CD8-positive, alpha-beta memory T cell (primary cell): ENCODE measurements around the gene RIPPLY2. TPM values are rescaled to one million over a fixed set of nuclear protein-coding genes. Genes with fewer than 3 reads are reported as not detected.

Experiments
- CTCF ChIA-PET: fragments of 350-600 bp; sonication (Branson Sonifier 250); formaldehyde crosslinking; loops from one replicate; lab custom pipeline; 2021; ENCODE audit warnings: antibody characterized with exemption; lab: Charles Lee
- POLR2A ChIA-PET: fragments of 350-600 bp; sonication (Branson Sonifier 250); formaldehyde crosslinking; loops from one replicate; lab custom pipeline; 2021; ENCODE audit warnings: antibody characterized with exemption; lab: Charles Lee
- DNase-seq, 5 donors: peaks; one replicate each; pipeline versions ENCODE4 v3.0.0 to v3.0.0-alpha.2; 2020 to 2022; ENCODE audit warnings: mixed read lengths in 1 of 5
- H3K27ac ChIP-seq: one replicate; pipeline ENCODE4 v1.7.0; 2013; ENCODE audit warnings: low read depth, mild to moderate bottlenecking, low read length, moderate library complexity
- H3K27me3 ChIP-seq: 2 replicates; pipeline ENCODE4 v1.7.0; 2013; ENCODE audit warnings: low read length, mild to moderate bottlenecking; ENCODE audit not compliant: insufficient read depth, poor library complexity, severe bottlenecking
- H3K36me3 ChIP-seq: 2 replicates; pipeline ENCODE4 v1.7.0; 2013; ENCODE audit warnings: mild to moderate bottlenecking, low read length, moderate library complexity; ENCODE audit not compliant: insufficient read depth
- H3K4me1 ChIP-seq: 2 replicates; pipeline ENCODE4 v1.7.0; 2013; ENCODE audit warnings: mild to moderate bottlenecking, low read length, moderate library complexity; ENCODE audit not compliant: insufficient read depth
- H3K4me3 ChIP-seq: 2 replicates; pipeline ENCODE4 v1.7.0; 2013; ENCODE audit warnings: mild to moderate bottlenecking, low read length
- H3K9me3 ChIP-seq: 2 replicates; pipeline ENCODE4 v1.7.0; 2013; ENCODE audit warnings: mild to moderate bottlenecking, low read length
- H3K27ac Mint-ChIP-seq, 8 donors: one replicate each; pipeline ENCODE4 v1.8.0; 2020 to 2021; ENCODE audit warnings: mixed read lengths in 8 of 8, mild to moderate bottlenecking in 6 of 8, inconsistent platforms in 3 of 8, moderate library complexity in 3 of 8
- H3K27me3 Mint-ChIP-seq, 2 donors: one replicate each; pipeline ENCODE4 v1.8.0; 2020 to 2021; ENCODE audit warnings: mixed read lengths in 2 of 2, mild to moderate bottlenecking in 1 of 2, moderate library complexity in 1 of 2
- H3K36me3 Mint-ChIP-seq, 3 donors: one replicate each; pipeline ENCODE4 v1.8.0; 2020 to 2021; ENCODE audit warnings: mixed read lengths in 3 of 3, inconsistent platforms in 1 of 3, mild to moderate bottlenecking in 1 of 3
- H3K4me1 Mint-ChIP-seq, 3 donors: one replicate each; pipeline ENCODE4 v1.8.0; 2020 to 2021; ENCODE audit warnings: mixed read lengths in 3 of 3, inconsistent platforms in 1 of 3, mild to moderate bottlenecking in 1 of 3
- H3K4me3 Mint-ChIP-seq, 7 donors: one replicate each; pipeline ENCODE4 v1.8.0; 2020 to 2021; ENCODE audit warnings: mixed read lengths in 7 of 7, mild to moderate bottlenecking in 6 of 7, moderate library complexity in 4 of 7, inconsistent platforms in 2 of 7
- H3K9me3 Mint-ChIP-seq, 5 donors: one replicate each; pipeline ENCODE4 v1.8.0; 2020 to 2022; ENCODE audit warnings: mixed read lengths in 5 of 5, mild to moderate bottlenecking in 3 of 5, moderate library complexity in 2 of 5, inconsistent platforms in 1 of 5
- polyA plus RNA-seq: library from polyadenylated mRNA; unstranded; fragments of 300-500 nt; fragmentation: Illumina TruSeq; gene quantifications from one replicate; pipeline ENCODE4 v1.2.3, GENCODE V29; 2021
- total RNA-seq, 2 experiments: library from RNA; stranded (reverse); gene quantifications; one replicate each; pipeline ENCODE4 v1.2.3, GENCODE V29; 2021

The RIPPLY2 gene
- total and polyA plus RNA-seq, 3 experiments from 2014 or later, result not detected

- H3K9me3 Mint-ChIP-seq, result no peaks in the 10 kb centered on the region
- H3K27ac Mint-ChIP-seq, result no peak overlapping the region
- Histone ChIP-seq H3K27ac (no peak overlapping the region), H3K4me1 (no peaks in the 10 kb centered on the region), H3K27me3 (peaks cover 19% of the 10 kb centered on the region), H3K4me3 (no peak overlapping the region), H3K9me3 (no peaks in the 10 kb centered on the region), H3K36me3 (no peaks in the 10 kb centered on the region)
- H3K4me3 Mint-ChIP-seq, result no peak overlapping the region
- H3K27me3 Mint-ChIP-seq, result peaks cover 43 to 62% of the 10 kb centered on the region in 2 donors
- peaks cover 5 to 19% (median 6%) of the 10 kb centered on the region in 3 donors for H3K4me1 Mint-ChIP-seq
- no peak for DNase-seq
- ChIA-PET POLR2A (no interaction called here), CTCF (no interaction called here)
- H3K36me3 Mint-ChIP-seq, result no peaks in the 10 kb centered on the region
Measured at GRCh38 chr6:83849610-83850009, 3.5 kb upstream of the RIPPLY2 start.

DNA sequence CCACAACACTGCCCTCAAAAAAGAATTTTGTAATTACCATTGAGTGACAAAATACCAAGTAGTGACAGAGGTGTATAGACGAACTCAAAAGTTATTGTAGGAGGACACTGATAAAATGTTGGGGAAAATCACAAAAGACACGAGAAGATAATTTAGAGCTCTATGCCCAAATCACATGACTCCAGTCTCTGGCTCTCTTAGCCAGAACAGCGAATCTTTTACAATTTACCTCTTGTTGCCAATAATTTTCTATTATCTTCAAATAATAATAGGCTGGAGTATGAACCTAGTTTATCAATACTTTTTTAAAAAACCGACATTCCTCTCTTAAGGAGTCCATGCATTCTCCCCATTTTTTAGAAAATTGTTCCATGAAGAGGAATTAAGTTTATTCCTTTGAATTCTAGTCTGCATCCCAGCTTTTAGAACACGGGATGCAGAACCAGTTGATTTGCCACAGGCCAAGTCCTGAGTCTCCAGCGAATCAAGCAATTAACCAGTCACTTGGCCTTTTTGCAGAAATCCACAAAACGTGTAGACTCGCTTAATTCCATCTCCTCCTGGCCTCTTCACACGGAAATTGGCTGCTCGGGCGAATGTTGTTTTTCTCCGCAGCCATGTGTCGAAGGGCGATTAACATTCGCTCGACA lies 507 bp upstream of the RIPPLY2 start:
- peaks cover 5 to 19% (median 6%) of the 10 kb centered on the region in 3 donors for H3K4me1 Mint-ChIP-seq
- Histone ChIP-seq H3K27ac (no peak overlapping the region), H3K4me3 (no peak overlapping the region), H3K9me3 (no peaks in the 10 kb centered on the region), H3K27me3 (peaks cover 28% of the 10 kb centered on the region), H3K4me1 (no peaks in the 10 kb centered on the region), H3K36me3 (no peaks in the 10 kb centered on the region)
- no peaks in the 10 kb centered on the region for H3K9me3 Mint-ChIP-seq
- H3K27me3 Mint-ChIP-seq, result peaks cover 52 to 74% of the 10 kb centered on the region in 2 donors
- H3K4me3 Mint-ChIP-seq, result peak overlapping the region in 2 of 7 donors; percentile 57 to 69
- H3K36me3 Mint-ChIP-seq, result no peaks in the 10 kb centered on the region
- no peak overlapping the region for H3K27ac Mint-ChIP-seq
- CTCF ChIA-PET, result no interaction called here
- no peak for DNase-seq
- POLR2A ChIA-PET, result no interaction called here

DNA sequence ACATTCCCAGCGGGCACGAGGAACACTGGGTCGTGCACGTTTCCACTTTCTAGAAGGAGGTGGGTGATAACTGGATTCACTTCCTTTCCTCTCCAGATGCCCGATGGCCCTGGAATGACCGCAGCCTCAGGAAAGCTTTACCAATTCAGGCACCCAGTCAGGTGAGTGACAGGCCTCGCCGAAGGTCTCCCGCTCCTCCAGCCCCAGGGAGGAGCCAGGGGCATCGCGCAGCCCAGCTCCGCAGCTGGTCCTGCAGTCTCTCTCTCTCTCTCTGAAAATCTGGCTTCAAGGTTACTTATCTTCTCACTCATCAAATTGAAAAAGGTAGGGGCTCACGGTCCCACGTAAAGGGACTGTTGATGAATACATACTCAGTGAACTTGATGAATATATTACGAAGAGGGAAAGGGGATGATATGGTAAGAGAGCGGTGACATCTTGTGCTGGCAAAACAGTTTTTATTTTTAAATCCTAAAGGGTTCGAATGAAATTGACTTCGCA lies 891 bp downstream of the RIPPLY2 start:
- no peak overlapping the region for H3K4me3 ChIP-seq
- peaks cover 8% of the 10 kb centered on the region for H3K4me1 ChIP-seq
- no peaks in the 10 kb centered on the region for H3K9me3 Mint-ChIP-seq
- H3K9me3 ChIP-seq, result no peaks in the 10 kb centered on the region
- peak overlapping the region in 5 of 7 donors; percentile 20 to 69 (median 32) for H3K4me3 Mint-ChIP-seq
- H3K36me3 Mint-ChIP-seq, result peaks cover 0 to under 1% (median 0%) of the 10 kb centered on the region in 3 donors
- no peak overlapping the region for H3K27ac Mint-ChIP-seq
- H3K27ac ChIP-seq, result no peak overlapping the region
- H3K27me3 ChIP-seq, result peaks cover 28% of the 10 kb centered on the region
- DNase-seq, result no peak
- CTCF ChIA-PET, result no interaction called here
- peaks cover 51 to 65% of the 10 kb centered on the region in 2 donors for H3K27me3 Mint-ChIP-seq
- H3K36me3 ChIP-seq, result no peaks in the 10 kb centered on the region
- POLR2A ChIA-PET, result no interaction called here
- peaks cover 12 to 27% (median 13%) of the 10 kb centered on the region in 3 donors for H3K4me1 Mint-ChIP-seq

GRCh38 chr6:83854766-83855165 lies 1.6 kb downstream of the RIPPLY2 start:
- H3K4me1 ChIP-seq, result peaks cover 10% of the 10 kb centered on the region
- ChIA-PET CTCF (no interaction called here), POLR2A (no interaction called here)
- Mint-ChIP-seq H3K4me1 (peaks cover 16 to 31% (median 17%) of the 10 kb centered on the region in 3 donors), H3K36me3 (peaks cover 0 to 7% (median 0%) of the 10 kb centered on the region in 3 donors), H3K27me3 (peaks cover 43 to 58% of the 10 kb centered on the region in 2 donors), H3K27ac (no peak overlapping the region), H3K4me3 (peak overlapping the region in 2 of 7 donors; percentile 1 to 64), H3K9me3 (no peaks in the 10 kb centered on the region)
- H3K9me3 ChIP-seq, result no peaks in the 10 kb centered on the region
- H3K4me3 ChIP-seq, result no peak overlapping the region
- H3K36me3 ChIP-seq, result no peaks in the 10 kb centered on the region
- H3K27ac ChIP-seq, result no peak overlapping the region
- DNase-seq, result no peak
- peaks cover 28% of the 10 kb centered on the region for H3K27me3 ChIP-seq

GRCh38 chr6:83859410-83860358 lies 6.5 kb downstream of the RIPPLY2 start, which contains the start of gene CYB5R4:
TSS of gene CYB5R4 (plus strand) at chr6:83859689. CDS start at chr6:83859783, 94 bp downstream.
- POLR2A ChIA-PET, result interaction anchor here (1.0 to 1.5 kb wide), 2 partner anchors 368 to 1819 kb away, joined by 3 to 6 read pairs; partner anchors contain the start of gene CEP162
- Histone ChIP-seq H3K4me1 (peaks cover 27% of the 10 kb centered on the region), H3K9me3 (no peaks in the 10 kb centered on the region), H3K4me3 (peak within 1 kb of the TSS; percentile 90), H3K36me3 (no peaks in the 10 kb centered on the region), H3K27ac (peak within 1 kb of the TSS; percentile 86), H3K27me3 (peaks cover 8% of the 10 kb centered on the region)
- peaks cover 9 to 11% of the 10 kb centered on the region in 2 donors for H3K27me3 Mint-ChIP-seq
- H3K27ac Mint-ChIP-seq, result peak within 1 kb of the TSS; percentile 75 to 97 (median 91)
- peaks cover 32 to 52% (median 43%) of the 10 kb centered on the region in 3 donors for H3K4me1 Mint-ChIP-seq
- no peaks in the 10 kb centered on the region for H3K9me3 Mint-ChIP-seq
- H3K4me3 Mint-ChIP-seq, result peak within 1 kb of the TSS; percentile 91 to 99 (median 96)
- CTCF ChIA-PET, result interaction anchor here (1.2 to 1.6 kb wide), 7 partner anchors 8 to 794 kb away, joined by 3 to 17 read pairs (median 4); partner anchors contain the start of genes CEP162, DOP1A and UBE3D
- H3K36me3 Mint-ChIP-seq, result peaks cover 0 to 20% (median under 1%) of the 10 kb centered on the region in 3 donors
- peak; percentile 87 to 96 (median 93) for DNase-seq

DNA sequence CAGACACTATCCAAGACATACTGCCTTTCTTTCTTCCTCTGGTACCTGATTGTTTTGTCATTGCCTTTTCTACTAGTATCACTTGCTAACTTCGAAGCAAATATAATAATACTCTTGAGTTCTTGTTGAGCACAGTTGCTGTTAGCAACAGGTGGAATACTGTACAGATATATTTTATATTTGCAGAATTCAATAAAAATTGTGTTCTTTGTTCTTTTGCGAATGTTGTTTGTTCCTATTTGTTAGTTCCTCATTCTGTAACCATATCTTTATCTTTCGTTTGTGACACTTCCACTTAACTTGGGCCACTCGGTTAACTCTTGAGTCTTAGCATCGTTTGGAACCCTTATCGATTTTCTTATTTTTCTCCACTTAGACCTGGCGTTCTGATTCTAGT lies 7.2 kb downstream of the RIPPLY2 start:
- Histone ChIP-seq H3K27me3 (peaks cover 1% of the 10 kb centered on the region), H3K9me3 (no peaks in the 10 kb centered on the region), H3K27ac (peak overlapping the region; percentile 86), H3K4me1 (peaks cover 27% of the 10 kb centered on the region), H3K4me3 (peak overlapping the region; percentile 90), H3K36me3 (peaks cover 5% of the 10 kb centered on the region)
- peaks cover 32 to 58% (median 43%) of the 10 kb centered on the region in 3 donors for H3K4me1 Mint-ChIP-seq
- ChIA-PET CTCF (interaction anchor here (1.2 to 1.6 kb wide), 7 partner anchors 8 to 795 kb away, joined by 3 to 17 read pairs (median 4); partner anchors contain the start of genes CEP162, DOP1A and UBE3D), POLR2A (interaction anchor here (1.0 kb wide), 1 partner anchor 1818 kb away, joined by 3 read pairs; no protein-coding TSS in a partner anchor)
- peaks cover 3 to 26% (median 3%) of the 10 kb centered on the region in 3 donors for H3K36me3 Mint-ChIP-seq
- DNase-seq, result no peak
- peak overlapping the region; percentile 91 to 99 (median 96) for H3K4me3 Mint-ChIP-seq
- peak overlapping the region; percentile 75 to 97 (median 91) for H3K27ac Mint-ChIP-seq
- H3K9me3 Mint-ChIP-seq, result no peaks in the 10 kb centered on the region
- peaks cover 4 to 5% of the 10 kb centered on the region in 2 donors for H3K27me3 Mint-ChIP-seq

- no peaks in the 10 kb centered on the region for H3K9me3 Mint-ChIP-seq
Measured at GRCh38 chr6:83860782-83861495, 7.8 kb downstream of the RIPPLY2 start.

More at GRCh38 chr6:83860782-83861495, 7.8 kb downstream of the RIPPLY2 start:
- no peaks in the 10 kb centered on the region for H3K27me3 Mint-ChIP-seq
- H3K9me3 ChIP-seq, result no peaks in the 10 kb centered on the region
- peak overlapping the region; percentile 54 to 96 (median 86) for H3K27ac Mint-ChIP-seq
- ChIA-PET CTCF (interaction anchor here (1.6 kb wide), 1 partner anchor 793 kb away, joined by 4 read pairs; the partner anchor contains the start of gene DOP1A), POLR2A (no interaction called here)
- peaks cover 7 to 32% (median 7%) of the 10 kb centered on the region in 3 donors for H3K36me3 Mint-ChIP-seq
- peaks cover 32 to 58% (median 43%) of the 10 kb centered on the region in 3 donors for H3K4me1 Mint-ChIP-seq
- peaks cover 27% of the 10 kb centered on the region for H3K4me1 ChIP-seq
- H3K27ac ChIP-seq, result no peak overlapping the region
- H3K4me3 Mint-ChIP-seq, result peak overlapping the region; percentile 91 to 99 (median 96)
- H3K36me3 ChIP-seq, result peaks cover 11% of the 10 kb centered on the region
- no peak for DNase-seq
- no peaks in the 10 kb centered on the region for H3K27me3 ChIP-seq
- H3K4me3 ChIP-seq, result peak overlapping the region; percentile 90
